Vagina (tissue), 2 donors: ENCODE measurements around the gene TP73. TPM values are rescaled to one million over a fixed set of nuclear protein-coding genes. Genes with fewer than 3 reads are reported as not detected.

Source experiments
- DNase-seq, 2 donors: peaks; one replicate each; pipeline ENCODE4 v3.0.0-alpha.2; 2017; ENCODE audit errors: extremely low spot score in 2 of 2
- H3K27ac ChIP-seq: fragments of 200-600 bp; sonication (generic); one replicate; pipeline ENCODE4 v1.5.1; 2019
- H3K27me3 ChIP-seq: fragments of 200-600 bp; sonication (generic); one replicate; pipeline ENCODE4 v1.5.1; 2019
- H3K36me3 ChIP-seq, 2 donors: fragments of 200-600 bp; sonication (generic); one replicate each; pipeline ENCODE4 v1.5.1; 2017 to 2019
- H3K4me1 ChIP-seq: fragments of 200-600 bp; sonication (generic); one replicate; pipeline ENCODE4 v1.5.1; 2019
- H3K4me3 ChIP-seq, 2 donors: fragments of 200-600 bp; sonication (generic); 1 replicate in 1 of 2; 2 replicates in 1 of 2; pipeline ENCODE4 v1.5.1; 2016 to 2019
- H3K9me3 ChIP-seq: fragments of 200-600 bp; sonication (generic); one replicate; pipeline ENCODE4 v1.5.1; 2019
- CTCF ChIP-seq, 3 experiments: fragments of 450-650 bp in 2 of 3; fragments of 200-600 bp in 1 of 3; sonication (generic) in 1 of 3; IDR thresholded peaks; one replicate each; pipeline ENCODE4 v1.5.1; 2017 to 2019; ENCODE audit warnings: antibody characterized with exemption in 3 of 3, mild to moderate bottlenecking in 2 of 3, moderate library complexity in 2 of 3
- POLR2A ChIP-seq, 2 donors: fragments of 450-650 bp; IDR thresholded peaks; one replicate each; pipeline ENCODE4 v1.6.1; 2017; ENCODE audit warnings: antibody characterized with exemption in 2 of 2, mild to moderate bottlenecking in 2 of 2, moderate library complexity in 2 of 2
- POLR2AphosphoS5 ChIP-seq, 2 donors: sonication (generic); formaldehyde crosslinking; IDR thresholded peaks; one replicate each; pipeline ENCODE4 v1.9.0; 2017; ENCODE audit warnings: antibody characterized with exemption in 2 of 2, mild to moderate bottlenecking in 2 of 2, low read depth in 1 of 2; ENCODE audit not compliant: insufficient read depth in 1 of 2
- intact Hi-C: fragments of 100-400 bp; cut with DNase I; formaldehyde crosslinking; loops from one replicate; pipeline ENCODE4 v1.15.1; 2023
- total RNA-seq: library from RNA; depleted of rRNA; stranded (reverse); fragments of >200 nt; gene quantifications from one replicate; pipeline ENCODE4 v1.2.3, GENCODE V29; 2016

The TP73 gene
- total RNA-seq, 1 donor from 2014 or later = 8.1 TPM

- Histone ChIP-seq H3K36me3 (peaks cover 0 to 74% of the 10 kb centered on the region in 2 donors), H3K27me3 (no peaks in the 10 kb centered on the region), H3K4me3 (no peak overlapping the region), H3K9me3 (no peaks in the 10 kb centered on the region), H3K4me1 (peaks cover 2% of the 10 kb centered on the region), H3K27ac (no peak overlapping the region)
- no peak for DNase-seq
- TF ChIP-seq CTCF (IDR thresholded peaks at IDR 0.05) = no peak
- TF ChIP-seq POLR2AphosphoS5 (IDR thresholded peaks at IDR 0.05; ENCODE audit: insufficient read depth in 1 of 2, low read depth in 1 of 2) = no peak
- no peak for TF ChIP-seq POLR2A (IDR thresholded peaks at IDR 0.05)
- intact Hi-C loops = no loop called here
Observed at GRCh38 chr1:3631320-3632260, 20.7 kb upstream of the TP73 start.

GRCh38 chr1:3632298-3632697 lies 20.0 kb upstream of the TP73 start:
- intact Hi-C loops = no loop called here
- H3K9me3 ChIP-seq = no peaks in the 10 kb centered on the region
- H3K4me1 ChIP-seq = no peaks in the 10 kb centered on the region
- TF ChIP-seq POLR2A (IDR thresholded peaks at IDR 0.05) (no peak), CTCF (IDR thresholded peaks at IDR 0.05) (no peak), POLR2AphosphoS5 (IDR thresholded peaks at IDR 0.05; ENCODE audit: insufficient read depth in 1 of 2, low read depth in 1 of 2) (no peak)
- no peak for DNase-seq
- H3K36me3 ChIP-seq = peaks cover 0 to 79% of the 10 kb centered on the region in 2 donors
- no peak overlapping the region for H3K27ac ChIP-seq
- H3K27me3 ChIP-seq = no peaks in the 10 kb centered on the region
- no peak overlapping the region for H3K4me3 ChIP-seq

- peaks cover 0 to 77% of the 10 kb centered on the region in 2 donors for H3K36me3 ChIP-seq
- TF ChIP-seq POLR2AphosphoS5 (IDR thresholded peaks at IDR 0.05; ENCODE audit: insufficient read depth in 1 of 2, low read depth in 1 of 2) (no peak), CTCF (IDR thresholded peaks at IDR 0.05) (no peak), POLR2A (IDR thresholded peaks at IDR 0.05) (no peak)
Observed at GRCh38 chr1:3632716-3633343, 19.5 kb upstream of the TP73 start.

GRCh38 chr1:3633344-3634058 lies 18.8 kb upstream of the TP73 start:
- Histone ChIP-seq H3K36me3 (peaks cover 0 to 78% of the 10 kb centered on the region in 2 donors), H3K27ac (no peak overlapping the region), H3K27me3 (no peaks in the 10 kb centered on the region), H3K9me3 (no peaks in the 10 kb centered on the region), H3K4me3 (no peak overlapping the region), H3K4me1 (no peaks in the 10 kb centered on the region)
- intact Hi-C loops = no loop called here
- no peak for TF ChIP-seq POLR2AphosphoS5 (IDR thresholded peaks at IDR 0.05; ENCODE audit: insufficient read depth in 1 of 2, low read depth in 1 of 2)
- no peak for TF ChIP-seq POLR2A (IDR thresholded peaks at IDR 0.05)
- no peak for TF ChIP-seq CTCF (IDR thresholded peaks at IDR 0.05)
- no peak for DNase-seq

More at GRCh38 chr1:3632716-3633343, 19.5 kb upstream of the TP73 start:
- H3K4me3 ChIP-seq = no peak overlapping the region
- H3K27ac ChIP-seq = no peak overlapping the region
- no peaks in the 10 kb centered on the region for H3K27me3 ChIP-seq
- no peaks in the 10 kb centered on the region for H3K9me3 ChIP-seq
- DNase-seq = no peak
- H3K4me1 ChIP-seq = no peaks in the 10 kb centered on the region
- intact Hi-C loops = no loop called here
